ENCODE data around the gene SDC3. TPM values are rescaled to one million over a fixed set of nuclear protein-coding genes. Genes with fewer than 3 reads are reported as not detected.
A peak's percentile ranks its signal among the peaks of the same experiment; 100 is the strongest.

The SDC3 gene
- total and polyA plus RNA-seq, 10 of the 15 experiments (the other 5 are each of a cell fraction or from before 2014, with no cell fraction given), result under 0.01 to 0.46 (median 0.07) TPM; not detected in 2

GRCh38 chr1:30881319-30882181 is 27.0 kb downstream of the SDC3 start:
- H3K27me3 ChIP-seq (replicated peaks in 1 of 2; ENCODE audit: control insufficient read depth in 2 of 2, insufficient read depth in 2 of 2, low read length in 1 of 2), result peaks cover 0 to 10% of the 10 kb centered on the region in 2 experiments; a peak in 3 of 4 replicates
- no peak overlapping the region for H3K27ac ChIP-seq (ENCODE audit: control insufficient read depth, insufficient read depth)
- RAD21 ChIA-PET (ENCODE audit: unreplicated experiment), result no interaction called here
- H3K4me2 ChIP-seq (ENCODE audit: control insufficient read depth, insufficient read depth), result no peak overlapping the region
- in situ Hi-C loops (cut with MboI), result no loop called here
- no peaks in the 10 kb centered on the region for H3K79me2 ChIP-seq (ENCODE audit: control insufficient read depth, insufficient read depth, low read length)
- H2AFZ ChIP-seq (ENCODE audit: control insufficient read depth, low read depth, low read length), result no peak overlapping the region
- no peaks in the 10 kb centered on the region for H3K9me3 ChIP-seq (replicated peaks; ENCODE audit: control insufficient read depth, insufficient read depth, low read length)
- intact Hi-C loops (cut with micrococcal nuclease; ENCODE audit: unreplicated experiment), result no loop called here
- no TSS peak for BruUV-seq (replicated peaks)
- H3K9ac ChIP-seq (ENCODE audit: control insufficient read depth, insufficient read depth, low read length), result no peak overlapping the region
- peak; percentile 90 for ATAC-seq
- SMC1A ChIA-PET (ENCODE audit: uncharacterized antibody, unreplicated experiment), result no interaction called here
- H3K4me1 ChIP-seq (ENCODE audit: control insufficient read depth, insufficient read depth, low read length), result no peaks in the 10 kb centered on the region; the same call in 1 of the 2 replicates
- no peak for FAIRE-seq
- H3K36me3 ChIP-seq (ENCODE audit: control insufficient read depth in 2 of 2, insufficient read depth in 2 of 2, low read length in 1 of 2), result no peaks in the 10 kb centered on the region
- WGBS (ENCODE audit: insufficient coverage, insufficient replicate concordance, low lambda C conversion rate, missing lambda C conversion rate), result 11% methylated on average over 25 of the region's 25 CpGs
- DNase-seq (ENCODE audit: low read depth, low spot score), result peak; percentile 45
- no peaks in the 10 kb centered on the region for H4K20me1 ChIP-seq (ENCODE audit: control insufficient read depth, insufficient read depth)
- H3K4me3 ChIP-seq, result no peak overlapping the region
- POLR2A ChIA-PET, result no interaction called here
- CTCF ChIA-PET, result no interaction called here
- TF ChIP-seq RFX5 (IDR thresholded peaks at IDR 0.05; ENCODE audit: low read depth, low read length) (no peak), NFYA (IDR thresholded peaks at IDR 0.05; ENCODE audit: borderline replicate concordance, low read depth, low read length) (no peak), CEBPB (IDR thresholded peaks at IDR 0.05; ENCODE audit: borderline replicate concordance in 1 of 2, low read depth in 2 of 2, low read length in 2 of 2) (no peak), MEF2B (IDR thresholded peaks at IDR 0.05; ENCODE audit: partially characterized antibody, poor library complexity, severe bottlenecking) (peak; percentile 96), GATAD2B (conservative IDR thresholded peaks at IDR 0.05; ENCODE audit: low read depth) (peak; percentile 73), ZBED1 (IDR thresholded peaks at IDR 0.05; ENCODE audit: borderline replicate concordance) (no peak), CHD4 (IDR thresholded peaks at IDR 0.05) (no peak), EGR1 (IDR thresholded peaks at IDR 0.05; ENCODE audit: borderline replicate concordance in 1 of 2, low read depth in 2 of 2, low read length in 2 of 2) (no peak), MTA2 (IDR thresholded peaks at IDR 0.05; ENCODE audit: low read depth) (no peak), HDGF (IDR thresholded peaks at IDR 0.05) (peak; percentile 97; the same call in 1 of the 2 replicates), USF1 (IDR thresholded peaks at IDR 0.05; ENCODE audit: borderline replicate concordance, extremely low read length, insufficient read depth, low read depth, low read length) (no peak), TBL1XR1 (IDR thresholded peaks at IDR 0.05; ENCODE audit: low read depth, low read length) (no peak), ATF2 (IDR thresholded peaks at IDR 0.05; ENCODE audit: low read length) (no peak), NKRF (conservative IDR thresholded peaks at IDR 0.05) (no peak), DPF2 (IDR thresholded peaks at IDR 0.05) (no peak), MYB (IDR thresholded peaks at IDR 0.05; ENCODE audit: borderline replicate concordance, low read depth, low read length) (no peak), SMARCA5 (IDR thresholded peaks at IDR 0.05) (no peak), ZBTB33 (IDR thresholded peaks at IDR 0.05) (no peak)
